ENCODE results near the gene SCAND1.

SCAND1 gene

GRCh38 chr20:35904982-35905663 is 49.2 kb downstream of the SCAND1 start:
- no peak for DNase-seq (ENCODE audit: low read depth)

- DNase-seq (ENCODE audit: low read depth): no peak
Measured at GRCh38 chr20:35903843-35904242, 50.5 kb downstream of the SCAND1 start.
